Activated T-cell treated with anti-CD3 and anti-CD28 coated beads, Interleukin-2, amount 50 U/mL, for 24 hours (primary cell): ENCODE measurements around the gene TMEM271.

Experiments used
- DNase-seq: peaks from one replicate; pipeline ENCODE4 v3.0.0-alpha.2; 2020
- H3K27ac Mint-ChIP-seq: 2 replicates; pipeline ENCODE4 v1.8.0; 2020; ENCODE audit warnings: mild to moderate bottlenecking, mixed read lengths
- H3K27me3 Mint-ChIP-seq: 2 replicates; pipeline ENCODE4 v1.8.0; 2020; ENCODE audit warnings: mixed read lengths
- H3K36me3 Mint-ChIP-seq: 2 replicates; pipeline ENCODE4 v1.8.0; 2020; ENCODE audit warnings: low read depth, mixed read lengths
- H3K4me1 Mint-ChIP-seq: 2 replicates; pipeline ENCODE4 v1.8.0; 2020; ENCODE audit warnings: low read depth, mixed read lengths
- H3K4me3 Mint-ChIP-seq: 2 replicates; pipeline ENCODE4 v1.8.0; 2020; ENCODE audit warnings: mild to moderate bottlenecking, moderate library complexity, mixed read lengths
- H3K9me3 Mint-ChIP-seq: 2 replicates; pipeline ENCODE4 v1.8.0; 2020; ENCODE audit warnings: mixed read lengths

TMEM271 gene

DNA sequence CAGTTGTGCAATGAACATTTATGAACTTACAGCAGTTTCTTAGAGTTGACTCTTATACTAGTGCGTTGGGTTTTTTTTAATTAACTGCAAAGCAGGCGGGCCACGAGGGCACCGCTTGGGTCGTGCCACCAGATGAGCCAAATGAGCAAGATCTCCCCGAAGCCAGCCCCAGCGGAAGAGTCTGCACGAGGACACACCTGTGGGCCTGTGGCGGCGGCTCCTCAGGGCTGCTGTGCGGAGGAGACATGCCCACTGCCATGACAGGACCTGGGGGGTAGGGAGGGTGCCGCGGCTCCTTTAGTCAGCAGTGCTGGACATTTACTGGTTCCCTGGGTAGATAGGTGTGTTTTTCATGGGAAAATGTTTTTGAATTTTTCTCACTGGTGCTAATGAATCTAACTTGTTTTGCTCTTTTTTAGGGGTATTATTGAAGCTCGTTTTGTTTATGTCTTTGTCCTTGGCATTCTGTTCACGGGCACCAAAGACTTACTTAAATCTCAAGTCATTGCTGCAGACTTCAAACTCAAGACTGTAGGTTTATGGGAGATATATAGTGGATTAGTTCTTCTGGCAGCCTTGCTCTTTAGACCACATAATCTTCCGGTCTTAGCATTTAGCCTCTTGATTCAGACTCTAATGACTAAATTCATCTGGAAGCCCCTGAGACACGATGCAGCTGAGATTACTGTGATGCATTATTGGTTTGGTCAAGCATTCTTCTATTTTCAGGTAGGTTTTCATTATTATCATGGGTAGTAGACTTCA is 45.9 kb downstream of the TMEM271 start:
- Mint-ChIP-seq H3K4me1 (no peaks in the 10 kb centered on the region), H3K27me3 (no peaks in the 10 kb centered on the region), H3K4me3 (no peak overlapping the region), H3K36me3 (peaks cover 95% of the 10 kb centered on the region), H3K9me3 (peaks cover 5% of the 10 kb centered on the region), H3K27ac (no peak overlapping the region)
- no peak for DNase-seq

DNA sequence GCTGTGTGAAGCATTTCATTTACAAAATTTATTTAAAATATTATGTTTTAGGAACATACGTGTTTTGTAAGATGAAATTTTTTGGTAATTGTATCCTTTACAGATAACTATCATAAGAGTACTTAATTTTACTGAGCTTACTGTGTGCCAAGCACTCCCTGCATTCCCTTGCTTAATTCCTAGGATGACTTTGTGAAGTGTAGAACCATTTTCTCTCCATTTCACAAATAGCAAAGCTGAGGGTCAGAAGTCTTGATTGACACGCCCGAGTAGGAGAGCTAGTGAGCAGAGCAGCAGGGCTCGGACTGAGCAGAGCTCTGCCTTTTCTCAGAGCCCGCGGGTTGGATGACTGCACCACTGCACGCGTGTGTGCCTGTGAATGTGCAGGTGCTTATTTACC is 46.5 kb downstream of the TMEM271 start:
- Mint-ChIP-seq H3K27me3 (no peaks in the 10 kb centered on the region), H3K4me1 (no peaks in the 10 kb centered on the region), H3K36me3 (peaks cover 95% of the 10 kb centered on the region)

GRCh38 chr4:528835-529234 is 47.3 kb downstream of the TMEM271 start:
- Mint-ChIP-seq H3K4me1 (no peaks in the 10 kb centered on the region), H3K9me3 (peaks cover 5% of the 10 kb centered on the region), H3K27ac (peak overlapping the region; percentile 19), H3K27me3 (no peaks in the 10 kb centered on the region), H3K4me3 (no peak overlapping the region), H3K36me3 (peaks cover 95% of the 10 kb centered on the region)
- no peak for DNase-seq

More for the DNA sequence above, 46.5 kb downstream of the TMEM271 start:
- DNase-seq, result no peak
- Mint-ChIP-seq H3K9me3 (peaks cover 5% of the 10 kb centered on the region), H3K4me3 (no peak overlapping the region), H3K27ac (no peak overlapping the region)

- peaks cover 5% of the 10 kb centered on the region for H3K9me3 Mint-ChIP-seq
- no peak overlapping the region for H3K4me3 Mint-ChIP-seq
- no peaks in the 10 kb centered on the region for H3K27me3 Mint-ChIP-seq
- H3K27ac Mint-ChIP-seq, result no peak overlapping the region
- H3K36me3 Mint-ChIP-seq, result peaks cover 95% of the 10 kb centered on the region
- H3K4me1 Mint-ChIP-seq, result no peaks in the 10 kb centered on the region
- DNase-seq, result no peak
Measured at GRCh38 chr4:528296-528695, 47.8 kb downstream of the TMEM271 start.

- DNase-seq, result no peak
- no peak overlapping the region for H3K27ac Mint-ChIP-seq
- H3K9me3 Mint-ChIP-seq, result no peaks in the 10 kb centered on the region
- H3K4me3 Mint-ChIP-seq, result no peak overlapping the region
- H3K27me3 Mint-ChIP-seq, result no peaks in the 10 kb centered on the region
- peaks cover 95% of the 10 kb centered on the region for H3K36me3 Mint-ChIP-seq
- no peaks in the 10 kb centered on the region for H3K4me1 Mint-ChIP-seq
Measured at GRCh38 chr4:526971-527460, 49.1 kb downstream of the TMEM271 start.

- no peak for DNase-seq
- no peaks in the 10 kb centered on the region for H3K27me3 Mint-ChIP-seq
- no peak overlapping the region for H3K27ac Mint-ChIP-seq
- peaks cover 96% of the 10 kb centered on the region for H3K36me3 Mint-ChIP-seq
- no peaks in the 10 kb centered on the region for H3K9me3 Mint-ChIP-seq
- no peak overlapping the region for H3K4me3 Mint-ChIP-seq
- H3K4me1 Mint-ChIP-seq, result no peaks in the 10 kb centered on the region
Measured at GRCh38 chr4:526189-526909, 49.7 kb downstream of the TMEM271 start.

- Mint-ChIP-seq H3K4me1 (no peaks in the 10 kb centered on the region), H3K36me3 (peaks cover 95% of the 10 kb centered on the region), H3K9me3 (no peaks in the 10 kb centered on the region), H3K27me3 (no peaks in the 10 kb centered on the region), H3K27ac (no peak overlapping the region), H3K4me3 (no peak overlapping the region)
- DNase-seq, result no peak
Measured at GRCh38 chr4:525660-526059, 50.4 kb downstream of the TMEM271 start.

- H3K27ac Mint-ChIP-seq, result no peak overlapping the region
- no peaks in the 10 kb centered on the region for H3K9me3 Mint-ChIP-seq
- H3K4me3 Mint-ChIP-seq, result no peak overlapping the region
- H3K27me3 Mint-ChIP-seq, result no peaks in the 10 kb centered on the region
- no peaks in the 10 kb centered on the region for H3K4me1 Mint-ChIP-seq
- no peak for DNase-seq
- H3K36me3 Mint-ChIP-seq, result peaks cover 93% of the 10 kb centered on the region
Measured at GRCh38 chr4:524196-524595, 51.9 kb downstream of the TMEM271 start.
